GM12864 (cell line): ENCODE results near the gene ACOD1.

Experiments used
- DNase-seq: peaks from one replicate; pipeline ENCODE4 v3.0.0-alpha.2; 2011; ENCODE audit warnings: low read depth
- H3K4me3 ChIP-seq: 2 replicates; pipeline ENCODE4 v1.5.1; 2011; ENCODE audit warnings: mild to moderate bottlenecking, low read depth, low read length, control low read depth
- TF ChIP-seq, protein P1 (sequence below): IDR thresholded peaks from 2 replicates; pipeline ENCODE4 v1.5.1; 2011; ENCODE audit warnings: low read depth, mild to moderate bottlenecking, moderate library complexity, low read length, control low read depth, inconsistent platforms; ENCODE audit errors: missing control alignments

Gene ACOD1

DNA sequence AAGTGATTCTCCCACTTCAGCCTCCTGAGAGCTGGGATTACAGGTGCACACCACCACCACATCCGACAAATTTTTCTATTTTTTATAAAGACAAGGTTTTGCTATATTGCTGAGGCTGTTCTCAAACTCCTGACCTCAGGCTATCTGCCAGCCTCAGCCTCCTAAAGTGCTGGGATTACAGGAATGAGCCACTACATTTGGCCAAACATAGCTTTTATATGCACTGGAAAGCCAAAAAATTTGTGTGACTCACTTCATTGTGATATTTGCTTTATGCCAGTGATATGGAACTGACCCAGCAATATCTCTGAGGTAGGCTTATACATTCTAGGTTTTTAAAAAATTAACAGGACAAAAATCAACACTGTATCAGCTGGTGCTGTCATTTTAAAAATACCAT, 26.8 kb upstream of the ACOD1 start:
- TF ChIP-seq, protein P1, sequence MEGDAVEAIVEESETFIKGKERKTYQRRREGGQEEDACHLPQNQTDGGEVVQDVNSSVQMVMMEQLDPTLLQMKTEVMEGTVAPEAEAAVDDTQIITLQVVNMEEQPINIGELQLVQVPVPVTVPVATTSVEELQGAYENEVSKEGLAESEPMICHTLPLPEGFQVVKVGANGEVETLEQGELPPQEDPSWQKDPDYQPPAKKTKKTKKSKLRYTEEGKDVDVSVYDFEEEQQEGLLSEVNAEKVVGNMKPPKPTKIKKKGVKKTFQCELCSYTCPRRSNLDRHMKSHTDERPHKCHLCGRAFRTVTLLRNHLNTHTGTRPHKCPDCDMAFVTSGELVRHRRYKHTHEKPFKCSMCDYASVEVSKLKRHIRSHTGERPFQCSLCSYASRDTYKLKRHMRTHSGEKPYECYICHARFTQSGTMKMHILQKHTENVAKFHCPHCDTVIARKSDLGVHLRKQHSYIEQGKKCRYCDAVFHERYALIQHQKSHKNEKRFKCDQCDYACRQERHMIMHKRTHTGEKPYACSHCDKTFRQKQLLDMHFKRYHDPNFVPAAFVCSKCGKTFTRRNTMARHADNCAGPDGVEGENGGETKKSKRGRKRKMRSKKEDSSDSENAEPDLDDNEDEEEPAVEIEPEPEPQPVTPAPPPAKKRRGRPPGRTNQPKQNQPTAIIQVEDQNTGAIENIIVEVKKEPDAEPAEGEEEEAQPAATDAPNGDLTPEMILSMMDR, result no peak
- DNase-seq, result no peak
- no peak overlapping the region for H3K4me3 ChIP-seq

DNA sequence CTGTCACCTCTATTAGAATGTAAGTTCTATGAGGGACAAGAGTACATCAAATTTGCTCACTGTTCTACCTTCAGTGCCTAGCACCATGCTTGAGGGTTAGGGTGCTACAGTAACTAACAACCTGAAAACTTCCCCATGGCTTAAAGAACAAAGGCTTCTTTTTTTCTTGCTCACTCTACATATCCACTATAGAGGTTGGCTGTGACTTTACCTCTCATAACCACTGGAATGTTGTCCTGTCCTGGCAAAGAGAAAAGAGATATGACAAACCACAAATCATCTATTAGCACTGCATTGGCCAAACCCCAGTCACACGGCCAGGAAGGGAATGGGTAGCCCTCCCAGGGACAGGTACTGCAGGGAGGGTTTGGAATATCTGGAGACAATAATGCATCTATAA, 23.2 kb upstream of the ACOD1 start:
- TF ChIP-seq, protein P1, result no peak
- no peak overlapping the region for H3K4me3 ChIP-seq
- no peak for DNase-seq

DNA sequence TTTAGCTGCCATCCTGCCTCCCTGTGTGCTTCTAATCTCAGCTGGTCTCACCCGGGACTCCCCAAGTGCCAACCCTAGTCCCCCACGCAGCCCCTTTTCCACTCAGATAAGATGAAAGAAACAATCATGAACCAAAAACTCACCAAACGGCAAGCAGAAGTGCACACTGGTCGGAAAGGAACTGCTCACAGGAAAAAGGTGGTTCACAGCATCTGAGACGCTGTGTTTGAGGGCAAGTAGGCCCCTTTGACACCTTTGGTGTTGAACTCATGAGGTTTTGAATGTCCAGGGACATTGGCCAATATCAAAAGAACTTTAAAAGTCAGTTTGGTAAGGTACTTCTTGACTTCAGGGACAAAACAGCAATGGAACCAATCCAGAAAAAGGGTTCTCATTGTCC, 20.4 kb upstream of the ACOD1 start:
- TF ChIP-seq, protein P1, result no peak
- no peak for DNase-seq
- H3K4me3 ChIP-seq, result no peak overlapping the region

DNA sequence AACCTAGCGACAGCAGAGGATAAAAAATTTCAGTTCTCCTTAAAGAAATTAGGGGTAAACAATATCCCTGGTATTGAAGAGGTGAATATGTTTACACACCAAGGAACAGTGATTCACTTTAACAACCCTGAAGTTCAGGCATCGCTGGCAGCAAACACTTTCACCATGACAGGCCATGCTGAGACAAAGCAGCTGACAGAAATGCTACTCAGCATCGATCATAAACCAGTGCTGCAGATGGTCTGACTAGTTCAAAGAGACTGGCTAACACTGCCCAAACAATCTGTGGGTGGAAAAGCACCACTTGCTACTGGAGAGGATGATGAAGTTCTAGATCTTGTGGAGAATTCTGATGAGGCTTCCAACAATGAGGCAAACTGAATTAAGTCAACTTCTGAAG, 19.9 kb upstream of the ACOD1 start:
- TF ChIP-seq, protein P1, result no peak
- H3K4me3 ChIP-seq, result no peak overlapping the region
- DNase-seq, result no peak

DNA sequence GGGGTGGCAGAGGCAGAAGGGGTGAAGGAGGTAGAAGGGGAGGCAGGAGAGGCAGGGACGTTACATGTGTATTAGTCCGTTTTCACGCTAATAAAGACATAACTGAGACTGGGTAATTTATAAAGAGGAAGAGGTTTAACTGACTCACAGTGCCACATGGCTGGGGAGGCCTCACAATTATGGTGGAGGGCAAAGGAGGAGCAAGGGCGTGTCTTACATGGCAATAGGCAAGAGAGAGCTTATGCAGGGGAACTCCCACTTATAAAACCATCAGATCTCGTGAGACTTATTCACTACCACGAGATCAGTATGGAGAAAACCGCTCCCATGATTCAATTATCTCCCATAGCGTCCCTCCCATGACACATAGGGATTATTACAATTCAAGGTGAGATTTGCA, 19.0 kb upstream of the ACOD1 start:
- H3K4me3 ChIP-seq, result no peak overlapping the region
- DNase-seq, result no peak
- TF ChIP-seq, protein P1, result no peak

DNA sequence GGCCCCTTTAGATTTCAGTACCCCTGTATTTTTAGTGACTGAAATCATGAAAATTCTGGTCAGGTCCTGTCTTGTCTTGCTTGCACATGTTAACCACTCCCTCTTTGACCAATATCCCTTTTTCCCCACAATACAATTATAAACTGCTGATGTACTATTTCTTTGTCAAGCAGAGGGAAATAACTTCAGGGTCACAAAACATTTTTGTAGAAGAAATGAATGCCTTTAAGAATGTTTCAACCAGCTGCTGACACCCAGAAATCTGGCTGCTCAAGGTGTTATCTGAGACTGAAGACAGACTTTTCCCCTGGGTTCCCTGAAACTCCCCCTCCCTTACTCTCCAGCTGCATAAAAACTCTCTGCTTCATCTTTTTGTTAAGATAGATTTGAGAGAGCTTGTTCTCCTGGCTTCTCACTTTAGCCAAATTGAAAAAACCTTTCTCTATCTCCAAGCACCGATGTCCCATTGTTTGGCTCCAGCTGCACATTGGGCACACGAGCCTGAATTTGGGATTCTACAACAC, 18.4 kb upstream of the ACOD1 start:
- no peak for DNase-seq
- TF ChIP-seq, protein P1, result no peak
- H3K4me3 ChIP-seq, result no peak overlapping the region

DNA sequence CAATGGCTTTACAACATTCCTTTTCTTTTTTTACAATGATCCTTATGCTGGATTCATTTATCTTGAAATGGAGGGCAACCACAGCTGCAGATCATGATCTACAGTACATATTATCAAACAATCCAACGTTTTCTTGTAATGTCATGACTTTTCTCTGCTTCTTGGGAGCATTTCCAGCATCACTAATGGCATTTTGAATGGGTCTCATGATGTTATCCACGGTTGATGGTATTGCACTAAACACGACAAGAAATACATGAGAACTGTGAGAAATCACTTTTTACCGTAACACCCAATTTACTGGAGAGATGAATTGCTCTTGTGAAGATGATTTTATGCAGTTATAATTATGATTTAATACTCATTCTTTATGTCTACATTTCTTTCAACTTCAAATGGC, 16.2 kb upstream of the ACOD1 start:
- DNase-seq, result no peak
- H3K4me3 ChIP-seq, result no peak overlapping the region
- TF ChIP-seq, protein P1, result no peak
